Measurements from ENCODE around the gene ADGRD1. TPM values are rescaled to one million over a fixed set of nuclear protein-coding genes. Genes with fewer than 3 reads are reported as not detected.
"Not testable (repeated sequence)": the region's sequence is repeated elsewhere in the genome, so short reads cannot be mapped to it uniquely, and the experiment has no call there.

ADGRD1 gene
- polyA plus RNA-seq, 10 donors, result 7.9 to 15.7 (median 12.0) TPM

- DNase-seq, result no peak
Measured at GRCh38 chr12:130937063-130937462, 16.6 kb upstream of the ADGRD1 start.

GRCh38 chr12:130937546-130937945 is 16.2 kb upstream of the ADGRD1 start:
- not testable (repeated sequence) for DNase-seq

GRCh38 chr12:130938186-130938585 is 15.5 kb upstream of the ADGRD1 start:
- DNase-seq, result no peak

GRCh38 chr12:130944878-130945277 is 8.8 kb upstream of the ADGRD1 start:
- no peak for DNase-seq

- peak in 2 of 3 donors; percentile 51 to 69 for DNase-seq
Measured at GRCh38 chr12:130945786-130946492, 7.8 kb upstream of the ADGRD1 start.

- DNase-seq, result no peak
Measured at GRCh38 chr12:130947028-130947613, 6.6 kb upstream of the ADGRD1 start.

- no peak for DNase-seq
Measured at GRCh38 chr12:130948136-130948535, 5.6 kb upstream of the ADGRD1 start.

- no peak for DNase-seq
Measured at GRCh38 chr12:130948751-130949150, 5.0 kb upstream of the ADGRD1 start.

GRCh38 chr12:130949806-130950205 is 3.9 kb upstream of the ADGRD1 start:
- DNase-seq, result no peak

- DNase-seq, result no peak
Measured at GRCh38 chr12:130951636-130952035, 2.1 kb upstream of the ADGRD1 start.

GRCh38 chr12:130952171-130952954 is 1.3 kb upstream of the ADGRD1 start:
- no peak for DNase-seq

- no peak for DNase-seq
Measured at GRCh38 chr12:130954544-130954831, 781 bp downstream of the ADGRD1 start.

- no peak for DNase-seq
Measured at GRCh38 chr12:130955238-130955816, 1.6 kb downstream of the ADGRD1 start.

GRCh38 chr12:130956009-130956408 is 2.3 kb downstream of the ADGRD1 start:
- DNase-seq, result no peak

- DNase-seq, result no peak
Measured at GRCh38 chr12:130956456-130957303, 3.0 kb downstream of the ADGRD1 start.

- no peak for DNase-seq
Measured at GRCh38 chr12:130957304-130957621, 3.6 kb downstream of the ADGRD1 start.

- DNase-seq, result no peak
Measured at GRCh38 chr12:130958557-130959140, 4.9 kb downstream of the ADGRD1 start.

- DNase-seq, result no peak
Measured at GRCh38 chr12:130959632-130960031, 5.9 kb downstream of the ADGRD1 start.

GRCh38 chr12:130960058-130960457 is 6.4 kb downstream of the ADGRD1 start:
- no peak for DNase-seq

GRCh38 chr12:130960787-130961186 is 7.1 kb downstream of the ADGRD1 start:
- DNase-seq, result no peak

- peak; percentile 32 to 80 (median 59) for DNase-seq
Measured at GRCh38 chr12:130961921-130962451, 8.3 kb downstream of the ADGRD1 start.

Measured in muscle of back (tissue), 11 donors.